Ishikawa (cell line): ENCODE data around the gene KRTAP16-1.

Experiments
- CREB1 ChIP-seq: IDR thresholded peaks from 2 replicates; pipeline ENCODE4 v1.6.1; 2012; ENCODE audit warnings: low read depth
- TF ChIP-seq, protein P1 (sequence below): IDR thresholded peaks from 2 replicates; pipeline ENCODE4 v1.6.1; 2012; ENCODE audit warnings: low read depth, mild to moderate bottlenecking

GRCh38 chr17:41318231-41318630 lies 9.1 kb upstream of the KRTAP16-1 start:
- TF ChIP-seq, protein P1, sequence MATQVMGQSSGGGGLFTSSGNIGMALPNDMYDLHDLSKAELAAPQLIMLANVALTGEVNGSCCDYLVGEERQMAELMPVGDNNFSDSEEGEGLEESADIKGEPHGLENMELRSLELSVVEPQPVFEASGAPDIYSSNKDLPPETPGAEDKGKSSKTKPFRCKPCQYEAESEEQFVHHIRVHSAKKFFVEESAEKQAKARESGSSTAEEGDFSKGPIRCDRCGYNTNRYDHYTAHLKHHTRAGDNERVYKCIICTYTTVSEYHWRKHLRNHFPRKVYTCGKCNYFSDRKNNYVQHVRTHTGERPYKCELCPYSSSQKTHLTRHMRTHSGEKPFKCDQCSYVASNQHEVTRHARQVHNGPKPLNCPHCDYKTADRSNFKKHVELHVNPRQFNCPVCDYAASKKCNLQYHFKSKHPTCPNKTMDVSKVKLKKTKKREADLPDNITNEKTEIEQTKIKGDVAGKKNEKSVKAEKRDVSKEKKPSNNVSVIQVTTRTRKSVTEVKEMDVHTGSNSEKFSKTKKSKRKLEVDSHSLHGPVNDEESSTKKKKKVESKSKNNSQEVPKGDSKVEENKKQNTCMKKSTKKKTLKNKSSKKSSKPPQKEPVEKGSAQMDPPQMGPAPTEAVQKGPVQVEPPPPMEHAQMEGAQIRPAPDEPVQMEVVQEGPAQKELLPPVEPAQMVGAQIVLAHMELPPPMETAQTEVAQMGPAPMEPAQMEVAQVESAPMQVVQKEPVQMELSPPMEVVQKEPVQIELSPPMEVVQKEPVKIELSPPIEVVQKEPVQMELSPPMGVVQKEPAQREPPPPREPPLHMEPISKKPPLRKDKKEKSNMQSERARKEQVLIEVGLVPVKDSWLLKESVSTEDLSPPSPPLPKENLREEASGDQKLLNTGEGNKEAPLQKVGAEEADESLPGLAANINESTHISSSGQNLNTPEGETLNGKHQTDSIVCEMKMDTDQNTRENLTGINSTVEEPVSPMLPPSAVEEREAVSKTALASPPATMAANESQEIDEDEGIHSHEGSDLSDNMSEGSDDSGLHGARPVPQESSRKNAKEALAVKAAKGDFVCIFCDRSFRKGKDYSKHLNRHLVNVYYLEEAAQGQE: no peak
- no peak for TF ChIP-seq CREB1
